ENCODE results near the gene ARHGAP15. TPM values are rescaled to one million over a fixed set of nuclear protein-coding genes. Genes with fewer than 3 reads are reported as not detected.
A peak's percentile ranks its signal among the peaks of the same experiment; 100 is the strongest.
"Not testable (repeated sequence)": the region's sequence is repeated elsewhere in the genome, so short reads cannot be mapped to it uniquely, and the experiment has no call there.

Gene ARHGAP15
- total RNA-seq, 1 experiment from 2014 or later: not detected

GRCh38 chr2:143526498-143526897 is 397.3 kb downstream of the ARHGAP15 start:
- DNase-seq (ENCODE audit: low spot score): no peak

GRCh38 chr2:143528021-143528420 is 398.8 kb downstream of the ARHGAP15 start:
- no peak for DNase-seq (ENCODE audit: low spot score)

DNA sequence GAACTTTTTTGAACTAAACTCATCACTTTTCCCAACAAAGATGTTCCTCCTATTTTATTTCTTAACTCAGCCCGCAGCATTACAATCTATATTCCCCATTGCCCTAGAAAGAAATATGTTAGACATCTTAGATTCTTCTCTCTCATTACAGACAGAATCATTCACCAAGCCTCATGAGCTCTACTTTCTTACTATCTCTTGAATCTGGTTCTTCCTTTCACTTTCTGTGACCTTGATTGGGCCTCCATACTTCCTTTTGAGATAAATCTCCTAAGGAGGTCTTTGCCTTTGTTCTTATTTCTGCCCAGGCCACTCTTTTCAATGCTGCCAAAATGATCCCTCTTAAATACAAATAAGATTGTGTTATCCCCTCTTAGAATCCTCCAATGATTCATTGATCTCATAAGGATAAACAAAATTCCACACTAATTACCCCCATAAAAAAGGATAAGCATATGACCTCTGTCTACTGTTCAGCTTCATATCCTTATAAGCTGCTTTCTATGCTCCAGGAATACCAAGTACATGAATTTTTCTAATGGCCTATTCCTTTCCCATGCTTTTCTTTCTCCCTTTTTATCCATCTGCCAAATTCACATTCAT is 400.0 kb downstream of the ARHGAP15 start:
- DNase-seq (ENCODE audit: low spot score): no peak

- DNase-seq (ENCODE audit: low spot score): no peak
These were observed 401.5 kb downstream of the ARHGAP15 start for GRCh38 chr2:143530758-143531157.

DNA sequence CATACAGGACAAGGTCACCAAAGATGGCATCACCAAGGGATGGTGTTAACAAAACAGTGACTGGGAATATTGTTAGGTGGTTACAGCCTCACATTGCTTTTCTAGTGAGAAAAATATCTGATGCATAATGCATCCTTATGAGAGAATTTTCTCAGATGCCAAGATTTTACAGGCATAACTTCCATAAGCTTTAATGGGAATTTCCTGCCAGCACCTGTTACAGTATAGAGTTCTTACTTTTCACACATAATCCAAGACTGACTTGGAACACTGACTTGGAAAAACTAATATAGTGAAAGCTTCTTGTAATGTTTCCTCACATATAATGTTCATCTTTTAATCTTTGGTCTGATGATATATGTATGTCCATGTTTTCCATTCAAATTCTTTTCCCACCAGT is 402.8 kb downstream of the ARHGAP15 start:
- no peak for DNase-seq (ENCODE audit: low spot score)

DNA sequence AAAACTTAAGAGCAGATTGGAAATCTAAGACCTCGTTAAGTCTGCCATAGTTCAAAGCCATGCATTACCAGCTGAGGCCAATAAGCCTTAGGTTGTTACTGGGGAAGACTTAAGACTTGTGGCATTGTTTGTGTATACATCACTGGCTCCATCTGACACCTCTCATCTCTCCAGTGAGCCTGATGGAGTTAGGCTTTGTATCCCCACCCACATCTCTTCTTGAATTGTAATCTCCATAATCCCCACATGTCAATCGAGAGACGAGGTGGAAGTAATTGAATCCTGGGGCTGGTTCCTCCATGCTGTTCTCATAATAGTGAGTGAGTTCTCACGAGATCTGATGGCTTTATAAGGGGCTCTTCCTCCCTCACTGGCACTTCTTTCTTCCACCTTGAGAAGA is 404.6 kb downstream of the ARHGAP15 start:
- no peak for DNase-seq (ENCODE audit: low spot score)

DNA sequence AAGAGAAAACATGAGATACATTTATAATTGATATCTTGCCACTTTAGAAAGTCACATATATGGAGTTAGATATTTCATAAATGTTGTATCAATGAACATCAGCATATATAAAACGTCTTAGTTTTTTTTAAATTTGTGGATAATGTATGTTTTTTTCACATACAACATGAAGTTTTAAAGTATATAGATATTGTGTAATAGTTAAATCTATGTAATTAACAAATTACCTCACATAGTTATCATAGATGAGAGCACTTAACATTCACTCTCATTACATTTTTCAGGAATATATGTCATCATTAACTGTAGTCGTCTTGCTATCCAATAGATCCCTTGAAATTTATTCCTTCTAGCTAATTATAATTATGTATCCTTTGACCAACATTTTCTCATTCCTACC is 406.6 kb downstream of the ARHGAP15 start:
- no peak for DNase-seq (ENCODE audit: low spot score)

GRCh38 chr2:143541899-143542298 is 412.7 kb downstream of the ARHGAP15 start:
- not testable (repeated sequence) for DNase-seq (ENCODE audit: low spot score)

GRCh38 chr2:143545059-143545948 is 416.1 kb downstream of the ARHGAP15 start:
- DNase-seq (ENCODE audit: low spot score): no peak

DNA sequence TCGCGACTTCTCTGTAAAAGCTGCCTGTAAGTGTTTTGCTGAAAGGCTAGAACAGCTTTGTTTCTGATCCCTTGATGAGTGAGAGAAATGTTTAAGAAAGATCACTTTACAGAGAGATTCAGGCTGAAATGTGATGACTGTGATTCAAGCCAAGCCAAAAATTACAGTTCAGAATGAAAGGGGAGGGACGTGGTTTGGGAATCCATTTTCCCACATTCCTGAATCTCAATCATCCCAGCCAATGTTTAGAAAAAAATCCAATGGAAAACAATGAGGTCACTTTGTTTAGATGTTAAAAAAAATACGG is 416.7 kb downstream of the ARHGAP15 start:
- DNase-seq (ENCODE audit: low spot score): peak; percentile 18

- DNase-seq (ENCODE audit: low spot score): no peak
These were observed 418.8 kb downstream of the ARHGAP15 start for GRCh38 chr2:143548032-143548431.

GRCh38 chr2:143550500-143550899 is 421.3 kb downstream of the ARHGAP15 start:
- no peak for DNase-seq (ENCODE audit: low spot score)

GRCh38 chr2:143551971-143552650 is 422.9 kb downstream of the ARHGAP15 start:
- DNase-seq (ENCODE audit: low spot score): peak; percentile 42

DNA sequence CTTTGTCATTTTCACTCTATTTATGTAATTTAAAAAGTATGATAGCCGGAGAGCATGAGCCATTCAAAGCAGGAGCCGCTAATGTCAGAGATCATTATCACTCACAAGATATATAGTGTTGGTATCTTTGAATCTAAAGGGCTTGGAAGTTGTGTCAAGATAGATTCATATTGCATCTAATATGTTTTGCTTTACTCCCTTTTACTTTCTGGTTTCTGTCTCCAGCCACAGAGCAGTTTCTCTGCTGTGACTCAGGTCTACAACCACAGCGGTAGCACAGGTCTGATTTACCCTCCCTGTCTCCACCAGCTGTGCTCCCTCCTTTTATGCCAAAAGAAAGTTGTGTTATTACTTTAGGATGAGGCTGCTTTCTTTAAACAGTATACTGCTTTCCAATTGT is 424.0 kb downstream of the ARHGAP15 start:
- DNase-seq (ENCODE audit: low spot score): no peak

DNA sequence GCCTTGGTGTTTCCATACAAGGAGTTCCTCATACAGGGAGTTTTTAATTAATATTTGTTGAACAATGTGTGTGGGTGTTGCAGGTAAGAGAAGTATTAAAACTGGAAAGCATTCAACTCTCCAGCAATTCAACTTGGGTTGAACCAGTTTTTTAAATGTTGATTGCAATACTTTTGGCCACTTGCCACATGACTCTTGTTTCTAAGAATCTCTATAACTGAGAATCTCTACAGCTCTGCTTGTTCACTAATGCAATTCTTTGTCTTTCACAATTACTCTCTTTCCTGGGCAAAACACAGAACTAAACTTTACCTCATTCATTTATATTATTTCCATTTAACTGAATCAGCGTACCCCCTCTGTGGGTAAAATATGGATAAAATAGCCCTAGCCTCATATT is 429.4 kb downstream of the ARHGAP15 start:
- DNase-seq (ENCODE audit: low spot score): no peak

DNA sequence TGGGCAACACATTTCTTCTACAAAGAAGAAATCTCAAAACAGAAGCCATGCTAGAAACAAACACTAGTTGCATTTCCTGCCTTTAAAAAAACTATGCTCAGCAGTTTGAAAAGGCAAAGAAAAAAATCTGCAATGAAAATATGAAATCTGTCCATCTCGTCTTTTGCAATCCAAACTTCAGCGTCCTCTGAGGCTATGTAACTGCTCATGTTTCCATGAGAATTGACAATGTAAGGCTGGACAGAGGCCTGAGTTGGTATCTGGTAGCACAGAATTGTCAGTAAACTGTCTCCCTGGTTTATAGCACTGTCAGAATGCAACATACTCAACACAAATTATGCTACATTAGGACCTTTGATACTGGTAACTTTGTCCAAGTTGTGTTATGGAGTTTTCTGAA is 429.9 kb downstream of the ARHGAP15 start:
- no peak for DNase-seq (ENCODE audit: low spot score)

DNA sequence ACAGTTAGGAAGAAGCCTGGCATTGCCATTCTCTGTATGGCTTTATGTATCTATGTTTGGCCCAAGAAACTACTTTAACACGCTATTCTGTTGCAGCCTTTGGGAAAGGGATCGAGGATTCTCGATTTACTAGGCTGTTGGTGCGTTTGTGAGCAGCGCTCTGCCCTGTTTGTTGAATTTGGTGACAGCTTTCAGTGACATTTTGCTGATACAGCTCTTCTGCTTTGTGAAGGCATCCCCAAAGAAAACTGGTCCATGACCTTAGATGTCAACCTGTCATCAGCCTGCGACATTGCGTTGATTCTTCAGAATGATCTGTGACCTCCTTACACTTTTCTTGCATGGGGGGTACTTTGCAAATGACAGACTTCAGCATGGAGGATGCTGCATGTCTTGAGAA is 431.5 kb downstream of the ARHGAP15 start:
- DNase-seq (ENCODE audit: low spot score): no peak

DNA sequence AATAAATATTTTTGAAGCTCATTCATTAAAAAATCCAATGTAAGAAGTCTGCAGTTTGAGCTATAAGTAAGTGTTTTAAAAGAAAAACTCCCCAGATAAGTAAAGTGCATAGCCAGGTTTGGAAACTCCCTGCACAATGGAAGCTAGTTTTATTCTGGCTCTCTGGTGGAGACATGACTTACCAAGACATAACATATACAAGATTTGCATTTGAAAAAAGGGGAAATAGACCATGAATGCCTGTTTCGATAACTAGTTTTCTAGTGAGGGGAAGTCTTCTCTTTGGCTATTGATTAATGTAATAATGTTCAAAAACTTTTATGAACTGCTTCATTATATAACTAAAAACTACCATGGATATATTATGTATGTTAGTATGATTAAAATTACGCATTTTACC is 435.2 kb downstream of the ARHGAP15 start:
- DNase-seq (ENCODE audit: low spot score): no peak

GRCh38 chr2:143571747-143572146 is 442.5 kb downstream of the ARHGAP15 start:
- no peak for DNase-seq (ENCODE audit: low spot score)

DNA sequence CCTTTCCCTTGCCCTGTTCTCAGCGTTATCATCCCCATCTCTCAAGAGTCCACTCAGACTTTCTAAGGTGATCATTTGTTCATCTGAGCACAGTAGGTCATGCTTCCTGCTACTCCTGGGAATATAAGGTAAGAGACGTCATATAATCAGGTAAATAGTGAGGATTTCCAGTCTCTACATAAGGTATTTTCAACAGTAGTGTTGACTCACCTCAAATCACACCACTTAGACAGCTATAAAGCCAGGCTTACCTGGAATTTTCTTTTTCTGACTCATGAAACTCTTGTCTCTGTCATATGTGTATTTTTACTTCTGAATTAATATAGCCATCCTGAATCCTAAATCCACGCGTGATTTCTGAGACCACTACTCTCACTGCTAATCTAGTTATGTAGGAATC is 443.2 kb downstream of the ARHGAP15 start:
- DNase-seq (ENCODE audit: low spot score): no peak

- DNase-seq (ENCODE audit: low spot score): no peak
These were observed 444.9 kb downstream of the ARHGAP15 start for GRCh38 chr2:143574069-143574468.

DNA sequence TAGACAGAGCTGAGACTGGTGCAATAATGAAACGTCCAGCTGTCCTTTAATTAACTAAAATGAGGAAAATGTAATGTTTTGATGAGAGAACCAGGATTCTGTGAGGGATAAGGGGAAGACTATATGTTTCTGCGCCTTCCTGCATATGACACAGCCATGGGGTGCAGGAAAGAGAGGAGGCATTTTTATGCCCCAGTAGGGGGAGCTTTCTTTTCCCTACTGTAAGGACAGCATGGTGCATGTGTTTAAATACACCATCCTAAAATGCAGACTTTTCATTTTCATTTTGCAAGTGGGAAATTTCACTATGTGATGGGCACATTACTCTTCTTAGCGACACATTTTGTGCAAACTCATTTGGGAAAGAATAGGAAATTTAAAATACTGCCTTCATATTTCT is 446.1 kb downstream of the ARHGAP15 start:
- DNase-seq (ENCODE audit: low spot score): peak; percentile 21

DNA sequence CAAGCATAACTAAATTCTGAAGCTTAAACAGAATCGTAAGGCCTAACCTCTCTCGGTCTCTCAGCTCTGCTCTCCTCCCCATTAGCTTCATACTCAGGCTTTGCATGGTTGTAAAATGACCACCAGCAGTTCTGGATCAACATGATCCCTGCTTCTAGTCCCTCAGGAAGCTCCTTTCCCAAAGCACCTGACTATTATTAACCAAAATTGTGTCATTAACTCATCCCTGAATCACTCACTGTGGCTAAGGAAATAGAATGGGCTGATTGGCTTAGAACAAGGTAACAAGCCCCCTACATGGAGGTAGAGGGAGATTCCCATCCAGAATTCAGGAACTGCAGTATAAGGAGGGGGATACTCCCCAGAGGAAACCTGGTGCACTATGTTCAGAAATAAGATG is 448.3 kb downstream of the ARHGAP15 start:
- DNase-seq (ENCODE audit: low spot score): no peak
